SK-MEL-5 (cell line): ENCODE measurements around the gene SEMA4A. TPM values are rescaled to one million over a fixed set of nuclear protein-coding genes. Genes with fewer than 3 reads are reported as not detected.
"Not testable (repeated sequence)": the region's sequence is repeated elsewhere in the genome, so short reads cannot be mapped to it uniquely, and the experiment has no call there.

Experiments
- DNase-seq: peaks from one replicate; pipeline ENCODE4 v3.0.0-alpha.2; 2016; ENCODE audit warnings: low read depth, low spot score
- in situ Hi-C: cut with HindIII; loops from 2 replicates; pipeline ENCODE4 v1.10.0; 2016; ENCODE audit warnings: low sequenced_read_pairs, high pct_unique_total_duplicates, low pct_unique_long_range_greater_than_20kb
- total RNA-seq: library from RNA; depleted of rRNA; stranded (reverse); fragments of >200 nt; shearing (Covaris generic); gene quantifications from 2 replicates; pipeline ENCODE4 v1.2.3, GENCODE V29; 2014

SEMA4A gene
- total RNA-seq, 1 experiment from 2014 or later: 1.3 TPM

GRCh38 chr1:156172696-156173470 lies 19.5 kb downstream of the SEMA4A start:
- in situ Hi-C loops: no loop called here

DNA sequence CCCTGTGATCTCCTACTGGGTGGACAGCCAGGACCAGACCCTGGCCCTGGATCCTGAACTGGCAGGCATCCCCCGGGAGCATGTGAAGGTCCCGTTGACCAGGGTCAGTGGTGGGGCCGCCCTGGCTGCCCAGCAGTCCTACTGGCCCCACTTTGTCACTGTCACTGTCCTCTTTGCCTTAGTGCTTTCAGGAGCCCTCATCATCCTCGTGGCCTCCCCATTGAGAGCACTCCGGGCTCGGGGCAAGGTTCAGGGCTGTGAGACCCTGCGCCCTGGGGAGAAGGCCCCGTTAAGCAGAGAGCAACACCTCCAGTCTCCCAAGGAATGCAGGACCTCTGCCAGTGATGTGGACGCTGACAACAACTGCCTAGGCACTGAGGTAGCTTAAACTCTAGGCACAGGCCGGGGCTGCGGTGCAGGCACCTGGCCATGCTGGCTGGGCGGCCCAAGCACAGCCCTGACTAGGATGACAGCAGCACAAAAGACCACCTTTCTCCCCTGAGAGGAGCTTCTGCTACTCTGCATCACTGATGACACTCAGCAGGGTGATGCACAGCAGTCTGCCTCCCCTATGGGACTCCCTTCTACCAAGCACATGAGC lies 23.3 kb downstream of the SEMA4A start:
- DNase-seq: no peak
- in situ Hi-C loops: no loop called here

More at GRCh38 chr1:156172696-156173470, 19.5 kb downstream of the SEMA4A start:
- DNase-seq: peak; percentile 43

- DNase-seq: no peak
- in situ Hi-C loops: no loop called here
Observed at GRCh38 chr1:156177919-156178654, 24.7 kb downstream of the SEMA4A start.

DNA sequence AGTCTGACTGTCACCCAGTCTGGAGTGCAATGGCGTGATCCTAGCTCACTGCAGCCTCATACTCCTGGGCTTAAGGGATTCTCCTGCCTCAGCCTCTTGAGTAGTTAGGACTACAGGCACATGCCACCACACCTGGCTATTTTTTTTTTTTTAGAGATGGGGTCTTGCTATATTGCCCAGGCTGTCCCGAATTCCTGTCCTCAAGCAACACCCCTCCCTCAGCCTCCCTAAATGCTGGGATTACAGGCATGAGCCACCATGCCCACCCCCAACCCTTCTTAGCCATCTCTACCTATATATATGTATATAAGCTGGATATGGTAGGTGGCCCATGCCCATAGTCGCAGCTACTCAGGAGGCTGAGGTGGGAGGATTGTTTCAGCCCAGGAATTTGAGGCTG lies 27.1 kb downstream of the SEMA4A start:
- no peak for DNase-seq
- in situ Hi-C loops: no loop called here

- peak; percentile 65 for DNase-seq
- in situ Hi-C loops: not testable (repeated sequence)
Observed at GRCh38 chr1:156181391-156181924, 28.1 kb downstream of the SEMA4A start.

GRCh38 chr1:156182010-156182779 lies 28.8 kb downstream of the SEMA4A start:
- in situ Hi-C loops: not testable (repeated sequence)
- DNase-seq: peak; percentile 68

DNA sequence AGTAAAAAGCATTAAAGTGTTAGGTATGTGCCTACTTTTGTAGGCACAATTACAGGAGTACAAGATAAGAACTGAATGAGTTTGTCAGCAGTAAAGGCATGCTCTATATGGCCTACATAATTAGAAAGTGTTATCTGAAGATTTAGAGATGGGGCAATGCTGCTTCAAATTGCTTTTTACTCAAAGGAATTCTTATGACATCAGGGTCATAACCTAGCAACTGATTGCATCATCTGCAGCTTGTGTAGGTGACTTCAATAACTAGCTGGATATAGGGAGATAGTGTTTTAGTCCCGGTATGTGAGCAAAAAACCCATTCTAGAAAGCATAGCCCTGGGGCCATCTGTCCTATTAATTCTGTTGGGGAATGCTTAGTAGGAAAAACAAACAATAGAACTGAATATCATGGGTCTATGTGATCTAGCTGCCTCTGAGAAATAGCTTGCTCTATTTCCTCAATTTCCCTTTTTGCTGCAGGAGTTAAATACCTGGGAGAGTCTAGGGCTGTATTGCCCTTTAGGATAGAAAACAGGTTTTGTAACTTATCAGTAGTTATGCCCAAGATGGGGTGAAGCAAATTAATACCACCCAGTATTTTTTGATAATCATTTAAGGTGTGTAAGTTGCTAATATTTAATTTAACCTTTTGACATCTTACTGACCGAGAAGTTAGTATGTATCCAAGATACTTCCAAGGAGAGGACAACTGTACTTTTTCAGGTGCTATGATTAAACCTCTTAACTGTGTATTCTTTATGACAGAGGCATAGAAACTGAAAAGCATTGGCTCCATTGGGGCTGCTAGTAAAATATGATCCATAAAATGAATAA lies 33.2 kb downstream of the SEMA4A start:
- DNase-seq, in situ Hi-C loops: not testable (repeated sequence)

DNA sequence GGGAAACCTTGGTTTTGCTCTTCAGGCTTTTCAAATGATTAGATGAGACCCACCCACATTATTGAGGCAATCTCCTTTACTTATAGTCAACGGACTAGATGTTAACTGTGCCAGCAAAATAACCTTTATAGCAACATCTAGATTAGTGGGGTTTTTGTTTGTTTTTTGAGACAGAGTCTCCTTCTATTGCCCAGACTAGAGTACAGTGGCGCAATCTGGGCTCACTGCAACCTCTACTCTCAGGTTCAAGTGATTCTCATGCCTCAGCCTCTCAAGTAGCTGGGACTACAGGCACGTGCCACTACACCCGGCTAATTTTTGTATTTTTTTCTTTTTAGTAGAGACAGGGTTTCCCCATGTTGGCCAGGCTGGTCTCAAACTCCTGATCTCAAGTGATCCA lies 36.9 kb downstream of the SEMA4A start:
- in situ Hi-C loops, DNase-seq: not testable (repeated sequence)

- in situ Hi-C loops: no loop called here
- DNase-seq: no peak
Observed at GRCh38 chr1:156191292-156191964, 38.0 kb downstream of the SEMA4A start.

DNA sequence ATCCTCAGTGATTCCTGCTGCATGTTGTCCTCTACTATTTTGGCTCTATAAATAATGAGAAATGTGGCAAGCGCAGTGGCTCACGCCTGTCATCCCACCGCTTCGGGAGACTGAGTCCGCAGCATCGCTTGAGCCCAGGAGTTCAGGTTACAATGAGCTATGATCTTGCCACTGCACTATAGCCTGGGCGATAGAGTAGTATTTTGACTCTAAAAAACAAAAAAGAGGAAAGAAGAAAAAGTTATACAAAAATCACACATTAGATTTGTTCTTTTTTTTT lies 39.8 kb downstream of the SEMA4A start:
- DNase-seq: no peak
- in situ Hi-C loops: no loop called here

DNA sequence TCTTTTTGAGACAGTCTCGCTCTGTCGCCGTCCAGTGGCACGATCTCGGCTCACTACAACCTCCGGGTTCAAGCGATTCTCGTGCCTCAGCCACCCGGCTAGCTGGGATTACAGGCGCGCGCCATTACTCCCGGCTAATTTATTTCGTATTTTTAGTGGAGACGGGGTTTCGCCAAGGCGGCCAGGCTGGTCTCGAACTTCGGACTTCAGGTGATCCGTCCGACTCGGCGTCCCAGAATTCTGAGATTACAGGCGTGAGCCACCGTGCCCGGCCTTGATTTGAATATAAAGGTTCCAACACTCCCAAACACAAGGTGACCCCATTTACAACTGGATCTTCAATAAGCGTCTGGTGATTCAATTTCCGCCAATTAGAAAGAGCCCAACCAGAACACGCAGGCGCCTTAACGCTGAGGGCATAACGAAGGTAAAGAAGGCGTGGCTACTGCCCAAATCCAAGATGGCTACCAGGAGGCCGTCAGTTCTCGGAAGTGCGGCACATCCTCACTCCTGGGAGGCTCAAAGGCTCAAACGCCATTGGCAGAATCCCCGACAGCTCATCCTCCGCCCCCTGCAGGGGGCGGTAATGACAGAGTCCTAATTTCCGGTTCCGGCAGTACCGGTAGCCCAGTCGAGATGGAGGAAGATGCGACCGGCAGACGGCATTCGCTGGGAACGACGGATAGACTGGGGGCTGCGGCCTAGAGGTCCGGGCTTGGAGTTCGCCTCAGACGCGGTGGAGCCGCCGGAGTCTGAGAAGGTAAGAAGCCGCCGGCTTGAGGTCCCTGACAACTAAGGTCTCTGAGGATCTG lies 40.3 kb downstream of the SEMA4A start, which contains the start of gene SLC25A44:
TSS of gene SLC25A44 (plus strand) at position 617 of the 812 bp plus-strand sequence. CDS start 5,744 bp downstream, outside the sequence.
- peak; percentile 99 for DNase-seq
- in situ Hi-C loops: no loop called here

GRCh38 chr1:156194300-156194652 lies 40.9 kb downstream of the SEMA4A start:
- no peak for DNase-seq
- in situ Hi-C loops: no loop called here

- no peak for DNase-seq
- in situ Hi-C loops: no loop called here
Observed at GRCh38 chr1:156195853-156196252, 42.5 kb downstream of the SEMA4A start.

DNA sequence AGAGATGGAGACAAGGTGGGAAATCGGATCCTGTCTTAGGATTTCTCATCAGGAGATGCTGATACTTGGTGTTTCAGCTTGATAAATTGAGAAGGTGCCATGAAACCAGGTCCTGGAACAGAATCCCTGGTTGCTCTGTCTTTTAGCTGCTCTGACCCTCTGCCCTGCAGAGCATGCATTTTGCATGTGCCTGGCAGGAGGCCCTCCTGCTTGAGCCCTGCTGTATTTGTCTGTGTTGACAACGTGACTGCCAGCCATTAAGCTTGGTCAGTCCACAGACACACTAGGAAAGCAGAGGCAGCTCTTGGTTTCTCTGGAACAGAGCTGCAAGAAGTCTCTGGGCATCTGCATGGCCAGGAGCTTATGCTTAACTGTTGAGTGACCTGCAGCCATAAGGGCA lies 43.1 kb downstream of the SEMA4A start:
- no peak for DNase-seq

GRCh38 chr1:156198831-156199349 lies 45.5 kb downstream of the SEMA4A start:
- in situ Hi-C loops: no loop called here

More for the DNA sequence above, 43.1 kb downstream of the SEMA4A start:
- in situ Hi-C loops: no loop called here

More at GRCh38 chr1:156198831-156199349, 45.5 kb downstream of the SEMA4A start:
- no peak for DNase-seq
